ENCODE results near the gene GAS7. TPM values are rescaled to one million over a fixed set of nuclear protein-coding genes. Genes with fewer than 3 reads are reported as not detected.

GAS7 gene
- total and polyA plus RNA-seq, 10 of the 15 experiments (the other 5 are each of a cell fraction or from before 2014, with no cell fraction given) = 2.3 to 53.4 (median 24.0) TPM

GRCh38 chr17:10075919-10076318 is 122.5 kb downstream of the GAS7 start:
- ChIA-PET POLR2A (no interaction called here), CTCF (no interaction called here), RAD21 (ENCODE audit: unreplicated experiment) (no interaction called here), SMC1A (ENCODE audit: uncharacterized antibody, unreplicated experiment) (no interaction called here)
- Histone ChIP-seq H3K4me2 (ENCODE audit: control insufficient read depth, insufficient read depth) (no peak overlapping the region), H3K27ac (ENCODE audit: control insufficient read depth, insufficient read depth) (no peak overlapping the region), H3K4me1 (ENCODE audit: control insufficient read depth, insufficient read depth, low read length) (peaks cover 12% of the 10 kb centered on the region), H3K9ac (ENCODE audit: control insufficient read depth, insufficient read depth, low read length) (no peak overlapping the region), H3K4me3 (no peak overlapping the region), H3K9me3 (replicated peaks; ENCODE audit: control insufficient read depth, insufficient read depth, low read length) (peaks cover 2% of the 10 kb centered on the region; the same call in 1 of the 3 replicates), H3K27me3 (replicated peaks in 1 of 2; ENCODE audit: control insufficient read depth in 2 of 2, insufficient read depth in 2 of 2, low read length in 1 of 2) (no peaks in the 10 kb centered on the region), H3K36me3 (ENCODE audit: control insufficient read depth in 2 of 2, insufficient read depth in 2 of 2, low read length in 1 of 2) (no peaks in the 10 kb centered on the region), H4K20me1 (ENCODE audit: control insufficient read depth, insufficient read depth) (no peaks in the 10 kb centered on the region), H2AFZ (ENCODE audit: control insufficient read depth, low read depth, low read length) (no peak overlapping the region), H3K79me2 (ENCODE audit: control insufficient read depth, insufficient read depth, low read length) (no peaks in the 10 kb centered on the region)
- intact Hi-C loops (cut with micrococcal nuclease; ENCODE audit: unreplicated experiment) = no loop called here
- 14% methylated on average over 5 of the region's 5 CpGs for WGBS (ENCODE audit: insufficient coverage, insufficient replicate concordance, low lambda C conversion rate, missing lambda C conversion rate)
- TF ChIP-seq ZNF592 (IDR thresholded peaks at IDR 0.05) = no peak
- TF ChIP-seq, protein P1, sequence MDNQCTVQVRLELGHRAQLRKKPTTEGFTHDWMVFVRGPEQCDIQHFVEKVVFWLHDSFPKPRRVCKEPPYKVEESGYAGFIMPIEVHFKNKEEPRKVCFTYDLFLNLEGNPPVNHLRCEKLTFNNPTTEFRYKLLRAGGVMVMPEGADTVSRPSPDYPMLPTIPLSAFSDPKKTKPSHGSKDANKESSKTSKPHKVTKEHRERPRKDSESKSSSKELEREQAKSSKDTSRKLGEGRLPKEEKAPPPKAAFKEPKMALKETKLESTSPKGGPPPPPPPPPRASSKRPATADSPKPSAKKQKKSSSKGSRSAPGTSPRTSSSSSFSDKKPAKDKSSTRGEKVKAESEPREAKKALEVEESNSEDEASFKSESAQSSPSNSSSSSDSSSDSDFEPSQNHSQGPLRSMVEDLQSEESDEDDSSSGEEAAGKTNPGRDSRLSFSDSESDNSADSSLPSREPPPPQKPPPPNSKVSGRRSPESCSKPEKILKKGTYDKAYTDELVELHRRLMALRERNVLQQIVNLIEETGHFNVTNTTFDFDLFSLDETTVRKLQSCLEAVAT (IDR thresholded peaks at IDR 0.05) = no peak
- TF ChIP-seq, protein P2, sequence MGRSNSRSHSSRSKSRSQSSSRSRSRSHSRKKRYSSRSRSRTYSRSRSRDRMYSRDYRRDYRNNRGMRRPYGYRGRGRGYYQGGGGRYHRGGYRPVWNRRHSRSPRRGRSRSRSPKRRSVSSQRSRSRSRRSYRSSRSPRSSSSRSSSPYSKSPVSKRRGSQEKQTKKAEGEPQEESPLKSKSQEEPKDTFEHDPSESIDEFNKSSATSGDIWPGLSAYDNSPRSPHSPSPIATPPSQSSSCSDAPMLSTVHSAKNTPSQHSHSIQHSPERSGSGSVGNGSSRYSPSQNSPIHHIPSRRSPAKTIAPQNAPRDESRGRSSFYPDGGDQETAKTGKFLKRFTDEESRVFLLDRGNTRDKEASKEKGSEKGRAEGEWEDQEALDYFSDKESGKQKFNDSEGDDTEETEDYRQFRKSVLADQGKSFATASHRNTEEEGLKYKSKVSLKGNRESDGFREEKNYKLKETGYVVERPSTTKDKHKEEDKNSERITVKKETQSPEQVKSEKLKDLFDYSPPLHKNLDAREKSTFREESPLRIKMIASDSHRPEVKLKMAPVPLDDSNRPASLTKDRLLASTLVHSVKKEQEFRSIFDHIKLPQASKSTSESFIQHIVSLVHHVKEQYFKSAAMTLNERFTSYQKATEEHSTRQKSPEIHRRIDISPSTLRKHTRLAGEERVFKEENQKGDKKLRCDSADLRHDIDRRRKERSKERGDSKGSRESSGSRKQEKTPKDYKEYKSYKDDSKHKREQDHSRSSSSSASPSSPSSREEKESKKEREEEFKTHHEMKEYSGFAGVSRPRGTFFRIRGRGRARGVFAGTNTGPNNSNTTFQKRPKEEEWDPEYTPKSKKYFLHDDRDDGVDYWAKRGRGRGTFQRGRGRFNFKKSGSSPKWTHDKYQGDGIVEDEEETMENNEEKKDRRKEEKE (IDR thresholded peaks at IDR 0.05) = no peak
- no peak for TF ChIP-seq SP1 (IDR thresholded peaks at IDR 0.05; ENCODE audit: low read depth, low read length)
- TF ChIP-seq, protein P3, sequence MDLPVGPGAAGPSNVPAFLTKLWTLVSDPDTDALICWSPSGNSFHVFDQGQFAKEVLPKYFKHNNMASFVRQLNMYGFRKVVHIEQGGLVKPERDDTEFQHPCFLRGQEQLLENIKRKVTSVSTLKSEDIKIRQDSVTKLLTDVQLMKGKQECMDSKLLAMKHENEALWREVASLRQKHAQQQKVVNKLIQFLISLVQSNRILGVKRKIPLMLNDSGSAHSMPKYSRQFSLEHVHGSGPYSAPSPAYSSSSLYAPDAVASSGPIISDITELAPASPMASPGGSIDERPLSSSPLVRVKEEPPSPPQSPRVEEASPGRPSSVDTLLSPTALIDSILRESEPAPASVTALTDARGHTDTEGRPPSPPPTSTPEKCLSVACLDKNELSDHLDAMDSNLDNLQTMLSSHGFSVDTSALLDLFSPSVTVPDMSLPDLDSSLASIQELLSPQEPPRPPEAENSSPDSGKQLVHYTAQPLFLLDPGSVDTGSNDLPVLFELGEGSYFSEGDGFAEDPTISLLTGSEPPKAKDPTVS (IDR thresholded peaks at IDR 0.05; ENCODE audit: low read depth, low read length) = no peak
- TF ChIP-seq BMI1 (IDR thresholded peaks at IDR 0.05; ENCODE audit: borderline replicate concordance) = no peak
- no TSS peak for BruUV-seq (replicated peaks)
- no peak for DNase-seq (ENCODE audit: low read depth, low spot score)
- ATAC-seq = no peak
- no peak for FAIRE-seq
- in situ Hi-C loops (cut with MboI) = no loop called here
